ENCODE data around the gene TRPM7.

The TRPM7 gene

DNA sequence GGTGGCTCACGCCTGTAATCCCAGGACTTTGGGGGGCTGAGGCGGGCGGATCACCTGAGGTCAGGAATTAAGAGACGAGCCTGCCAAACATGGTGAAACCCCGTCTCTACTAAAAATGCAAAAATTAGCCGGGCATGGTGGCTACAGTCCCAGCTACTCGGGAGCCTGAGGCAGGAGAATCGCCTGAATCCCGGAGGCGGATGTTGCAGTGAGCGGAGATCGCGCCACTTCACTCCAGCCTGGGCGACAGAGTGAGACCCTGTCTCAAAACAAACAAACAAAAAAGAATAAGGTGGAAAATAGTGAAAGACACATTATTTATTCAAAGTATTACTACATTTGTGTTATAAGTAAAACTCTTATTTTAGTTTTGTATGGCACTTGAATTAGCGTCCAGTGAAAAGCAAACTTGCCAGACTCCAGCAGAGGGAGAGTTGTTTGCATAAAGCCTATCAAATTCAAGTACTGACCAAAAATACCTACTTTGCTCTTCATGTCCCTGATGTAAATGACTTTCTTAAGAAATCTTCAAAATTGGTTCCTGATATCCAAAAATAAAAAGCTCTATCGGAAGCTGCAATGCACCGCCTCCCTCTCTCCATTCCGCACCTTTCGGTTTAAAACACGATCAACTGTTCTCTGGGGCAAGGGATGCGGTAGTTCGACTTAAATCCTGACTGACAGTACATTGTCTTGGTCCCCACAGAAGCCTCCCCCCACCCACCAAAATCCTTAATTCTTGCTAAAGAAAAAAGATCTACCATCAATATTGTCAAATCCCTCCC, 1.2 kb downstream of the TRPM7 start:
- no peaks in the 10 kb centered on the region for H3K27me3 Mint-ChIP-seq
- DNase-seq = no peak
- H3K9me3 Mint-ChIP-seq = no peaks in the 10 kb centered on the region
- H3K4me3 Mint-ChIP-seq = peak overlapping the region; percentile 99
- H3K36me3 Mint-ChIP-seq = peaks cover 23% of the 10 kb centered on the region
- peak overlapping the region; percentile 99 for H3K27ac Mint-ChIP-seq
- H3K4me1 Mint-ChIP-seq = peaks cover 63% of the 10 kb centered on the region
- CTCF ChIA-PET = no interaction called here

DNA sequence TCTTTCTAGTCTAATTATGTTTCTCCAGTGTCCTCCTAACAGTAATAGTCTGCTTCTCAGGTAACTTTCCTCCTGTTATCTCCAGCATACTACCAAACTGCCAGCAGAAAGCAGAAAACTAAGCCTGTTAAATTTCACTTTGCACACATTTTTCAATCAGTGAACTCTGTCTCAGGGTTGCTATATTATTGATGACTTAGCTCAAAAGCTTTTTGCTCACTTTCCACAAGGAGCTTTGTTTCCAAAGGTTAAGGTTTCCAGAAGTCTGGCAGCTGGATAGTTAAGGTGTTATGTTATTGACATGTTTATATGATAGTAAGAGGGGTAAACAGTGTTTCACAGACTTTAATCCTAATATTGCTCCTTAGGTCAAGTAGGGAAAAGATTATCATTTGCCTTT, 5.1 kb downstream of the TRPM7 start:
- no peak overlapping the region for H3K4me3 Mint-ChIP-seq
- peaks cover 52% of the 10 kb centered on the region for H3K4me1 Mint-ChIP-seq
- no peak for DNase-seq
- H3K36me3 Mint-ChIP-seq = peaks cover 23% of the 10 kb centered on the region
- H3K9me3 Mint-ChIP-seq = no peaks in the 10 kb centered on the region
- no peak overlapping the region for H3K27ac Mint-ChIP-seq
- CTCF ChIA-PET = no interaction called here
- no peaks in the 10 kb centered on the region for H3K27me3 Mint-ChIP-seq

DNA sequence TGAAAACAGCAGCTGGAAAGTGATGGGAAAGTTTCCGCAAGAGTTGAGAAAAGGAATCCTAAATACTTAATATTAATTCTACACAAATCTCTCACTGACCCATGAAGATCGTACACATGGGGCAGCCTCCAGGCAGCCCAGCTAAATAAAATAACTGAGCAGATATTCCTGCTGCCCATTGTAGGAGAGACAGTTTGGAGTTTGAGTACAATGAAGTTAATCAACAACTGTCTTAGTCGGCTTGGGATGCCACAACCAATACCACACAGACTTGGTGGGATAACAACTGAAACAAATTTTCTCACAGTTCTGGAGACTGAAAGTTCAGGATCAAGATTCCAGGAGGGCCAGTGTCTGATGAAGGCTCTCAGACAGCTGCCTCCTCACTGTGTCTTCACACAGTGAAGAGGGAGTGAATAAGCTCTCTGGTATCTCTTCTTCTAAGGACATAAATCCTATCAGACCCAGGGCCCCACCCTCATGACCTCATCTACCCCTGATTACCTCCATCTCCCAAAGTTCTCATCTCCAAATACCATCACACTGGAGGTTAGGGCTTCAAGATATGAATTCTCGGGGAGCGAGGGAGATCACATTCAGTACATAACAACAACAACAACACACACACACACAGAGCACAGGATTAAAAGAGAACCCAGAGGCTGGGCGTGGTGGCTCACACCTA, 9.7 kb downstream of the TRPM7 start:
- Mint-ChIP-seq H3K9me3 (no peaks in the 10 kb centered on the region), H3K27ac (no peak overlapping the region), H3K4me3 (no peak overlapping the region), H3K36me3 (peaks cover 9% of the 10 kb centered on the region), H3K27me3 (no peaks in the 10 kb centered on the region), H3K4me1 (peaks cover 19% of the 10 kb centered on the region)
- DNase-seq = no peak
- CTCF ChIA-PET = interaction anchor here (1.5 to 2.6 kb wide), 4 partner anchors 14 to 208 kb away, joined by 3 to 9 read pairs (median 6); no protein-coding TSS in a partner anchor

DNA sequence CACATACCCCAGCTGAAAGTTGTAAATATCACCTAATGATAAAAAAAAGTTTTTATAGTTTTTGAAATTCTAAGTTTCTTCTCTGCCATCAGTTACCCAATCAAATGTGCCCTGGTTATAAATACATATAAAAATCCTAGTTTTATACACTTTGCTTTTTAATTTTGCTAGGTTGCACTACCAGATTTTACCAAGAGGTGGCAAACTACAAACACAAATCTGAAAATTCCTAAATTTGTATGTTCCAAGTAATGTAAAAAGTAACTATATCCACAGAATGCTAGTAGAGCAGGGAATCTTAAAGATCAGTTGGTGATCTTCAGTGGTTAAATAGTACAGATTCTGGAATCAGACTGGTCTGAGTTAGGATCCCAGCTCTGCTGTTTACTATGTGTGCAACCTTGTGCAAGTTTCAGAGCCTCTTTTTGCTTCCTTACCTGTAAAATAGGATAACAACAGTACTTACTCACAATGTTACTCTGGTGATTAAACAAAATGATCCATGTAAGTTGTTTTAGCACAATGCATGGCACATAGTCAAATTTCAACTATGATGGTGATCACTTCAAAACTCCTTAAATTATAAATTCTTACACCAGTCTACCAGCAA, 11.0 kb downstream of the TRPM7 start:
- Mint-ChIP-seq H3K27me3 (no peaks in the 10 kb centered on the region), H3K36me3 (peaks cover 3% of the 10 kb centered on the region), H3K4me1 (peaks cover 12% of the 10 kb centered on the region), H3K9me3 (no peaks in the 10 kb centered on the region), H3K4me3 (no peak overlapping the region), H3K27ac (no peak overlapping the region)
- no peak for DNase-seq
- CTCF ChIA-PET = interaction anchor here (0.9 to 2.6 kb wide), 11 partner anchors 16 to 234 kb away, joined by 3 to 9 read pairs (median 5); no protein-coding TSS in a partner anchor

DNA sequence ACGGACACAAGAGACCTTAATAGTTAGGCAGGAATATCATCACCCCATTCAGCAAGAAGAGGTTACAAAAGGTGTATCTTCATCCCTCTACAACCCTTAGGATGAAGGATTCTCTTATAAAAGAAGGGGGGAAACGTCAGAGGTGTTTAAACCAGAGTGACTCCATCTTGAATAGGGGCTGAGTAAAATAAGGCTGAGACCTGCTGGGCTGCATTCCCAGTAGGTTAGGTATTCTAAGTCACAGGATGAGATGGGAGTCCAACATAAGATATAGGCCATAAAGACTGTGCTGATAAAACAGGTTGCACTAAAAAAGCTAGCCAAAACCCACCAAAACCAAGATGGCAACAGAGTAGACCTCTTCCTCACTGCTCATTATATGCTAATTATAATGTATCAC, 16.5 kb downstream of the TRPM7 start:
- Mint-ChIP-seq H3K27me3 (no peaks in the 10 kb centered on the region), H3K4me3 (no peak overlapping the region), H3K9me3 (no peaks in the 10 kb centered on the region), H3K36me3 (peaks cover 9% of the 10 kb centered on the region), H3K27ac (no peak overlapping the region), H3K4me1 (no peaks in the 10 kb centered on the region)
- no peak for DNase-seq
- CTCF ChIA-PET = interaction anchor here (0.5 kb wide), 1 partner anchor 28 kb away, joined by 3 read pairs; no protein-coding TSS in a partner anchor

DNA sequence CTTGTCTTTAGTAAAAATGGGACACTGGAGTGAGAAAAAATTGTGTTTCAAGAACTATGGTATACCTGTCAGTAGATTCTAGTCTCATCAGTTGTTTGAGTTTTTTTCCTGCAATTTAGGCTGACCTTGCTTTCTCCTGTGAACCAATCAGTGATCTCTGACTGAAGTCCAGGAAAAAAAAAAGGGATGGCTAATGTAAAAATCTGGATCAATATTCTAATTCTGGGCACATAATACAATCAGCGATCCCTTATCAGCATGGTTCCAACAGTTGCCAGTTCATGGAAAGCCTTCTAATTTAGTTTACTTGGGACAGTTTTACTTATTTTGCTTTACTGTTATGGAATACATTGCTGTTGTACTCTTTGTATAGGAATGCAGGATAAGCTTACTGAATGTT, 17.0 kb downstream of the TRPM7 start:
- no peak for DNase-seq
- Mint-ChIP-seq H3K27ac (no peak overlapping the region), H3K27me3 (no peaks in the 10 kb centered on the region), H3K36me3 (peaks cover 9% of the 10 kb centered on the region), H3K4me3 (no peak overlapping the region), H3K4me1 (no peaks in the 10 kb centered on the region), H3K9me3 (no peaks in the 10 kb centered on the region)
- CTCF ChIA-PET = no interaction called here

DNA sequence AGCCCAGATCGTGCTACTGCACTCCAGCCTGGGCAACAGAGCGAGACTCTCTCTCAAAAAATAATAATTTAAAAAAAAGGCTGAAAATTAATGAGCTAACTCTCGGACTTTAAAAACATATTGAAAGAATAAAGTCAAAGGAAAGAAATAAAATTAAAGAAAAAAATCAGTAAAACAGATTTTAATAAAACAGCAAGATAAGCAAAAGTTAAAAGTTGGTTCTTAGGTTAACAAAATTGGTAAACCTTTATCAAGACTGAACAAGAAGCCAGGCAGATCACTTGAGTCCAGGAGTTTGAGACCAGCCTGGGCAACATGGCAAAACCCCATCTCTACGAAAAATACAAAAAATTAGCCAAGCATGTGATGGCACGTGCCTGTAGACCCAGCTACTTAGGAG, 20.7 kb downstream of the TRPM7 start:
- no peaks in the 10 kb centered on the region for H3K4me1 Mint-ChIP-seq
- no peak overlapping the region for H3K27ac Mint-ChIP-seq
- no peak overlapping the region for H3K4me3 Mint-ChIP-seq
- H3K9me3 Mint-ChIP-seq = no peaks in the 10 kb centered on the region
- DNase-seq = no peak
- H3K36me3 Mint-ChIP-seq = peaks cover 18% of the 10 kb centered on the region
- CTCF ChIA-PET = no interaction called here
- no peaks in the 10 kb centered on the region for H3K27me3 Mint-ChIP-seq

DNA sequence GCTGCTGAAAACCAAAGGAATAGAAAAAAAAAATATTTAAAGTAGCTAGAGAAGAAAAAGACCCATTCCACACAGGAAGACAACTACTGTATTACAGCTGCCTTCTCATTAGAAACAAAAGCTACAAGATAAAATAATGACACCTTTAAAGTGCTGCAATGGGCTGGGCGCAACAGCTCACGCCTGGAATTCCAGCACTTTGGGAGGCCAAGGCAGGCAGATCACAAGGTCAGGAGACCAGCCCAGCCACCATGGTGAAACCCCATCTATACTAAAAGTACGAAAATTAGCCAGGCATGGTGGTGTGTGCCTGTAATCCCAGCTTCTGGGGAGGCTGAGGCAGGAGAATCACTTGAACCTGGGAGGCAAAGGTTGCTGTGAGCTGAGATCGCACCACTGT, 31.0 kb downstream of the TRPM7 start:
- peaks cover 48% of the 10 kb centered on the region for H3K36me3 Mint-ChIP-seq
- no peak overlapping the region for H3K4me3 Mint-ChIP-seq
- CTCF ChIA-PET = interaction anchor here (0.7 to 1.0 kb wide), 2 partner anchors 20 to 948 kb away, joined by 3 read pairs; no protein-coding TSS in a partner anchor
- no peak for DNase-seq
- no peaks in the 10 kb centered on the region for H3K27me3 Mint-ChIP-seq
- peaks cover 4% of the 10 kb centered on the region for H3K4me1 Mint-ChIP-seq
- no peaks in the 10 kb centered on the region for H3K9me3 Mint-ChIP-seq
- no peak overlapping the region for H3K27ac Mint-ChIP-seq

DNA sequence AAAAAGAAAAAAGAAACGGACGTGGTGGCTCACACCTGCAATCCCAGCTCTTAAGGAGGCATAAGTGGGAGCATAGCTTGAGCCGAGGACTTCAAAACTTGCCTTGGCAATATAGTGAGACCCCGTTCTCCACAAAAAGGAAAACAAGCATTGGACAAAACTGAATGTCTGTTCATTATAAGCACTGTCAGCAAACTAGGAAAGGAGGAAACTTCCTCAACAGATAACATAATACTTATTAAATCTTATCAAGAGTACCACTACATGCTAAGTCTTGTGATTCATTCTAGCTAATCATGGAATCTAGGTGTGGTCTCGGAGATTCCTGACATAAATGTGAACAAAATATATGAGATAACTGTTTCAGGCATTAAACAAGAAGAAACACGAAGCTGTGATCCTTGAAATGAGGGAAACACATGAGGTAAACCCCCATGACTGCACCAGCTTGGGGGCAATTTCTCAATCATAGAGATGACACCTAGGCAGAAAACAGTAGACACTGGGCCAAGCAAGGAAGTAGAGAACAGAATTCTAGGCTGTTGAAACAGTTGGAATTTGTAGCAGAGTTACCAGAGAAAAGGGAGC, 33.3 kb downstream of the TRPM7 start:
- CTCF ChIA-PET = interaction anchor here (1.1 to 1.2 kb wide), 2 partner anchors 16 to 31 kb away, joined by 3 to 4 read pairs; no protein-coding TSS in a partner anchor
- H3K4me1 Mint-ChIP-seq = peaks cover 4% of the 10 kb centered on the region
- DNase-seq = no peak
- no peaks in the 10 kb centered on the region for H3K9me3 Mint-ChIP-seq
- no peak overlapping the region for H3K27ac Mint-ChIP-seq
- H3K36me3 Mint-ChIP-seq = peaks cover 48% of the 10 kb centered on the region
- no peak overlapping the region for H3K4me3 Mint-ChIP-seq
- no peaks in the 10 kb centered on the region for H3K27me3 Mint-ChIP-seq

DNA sequence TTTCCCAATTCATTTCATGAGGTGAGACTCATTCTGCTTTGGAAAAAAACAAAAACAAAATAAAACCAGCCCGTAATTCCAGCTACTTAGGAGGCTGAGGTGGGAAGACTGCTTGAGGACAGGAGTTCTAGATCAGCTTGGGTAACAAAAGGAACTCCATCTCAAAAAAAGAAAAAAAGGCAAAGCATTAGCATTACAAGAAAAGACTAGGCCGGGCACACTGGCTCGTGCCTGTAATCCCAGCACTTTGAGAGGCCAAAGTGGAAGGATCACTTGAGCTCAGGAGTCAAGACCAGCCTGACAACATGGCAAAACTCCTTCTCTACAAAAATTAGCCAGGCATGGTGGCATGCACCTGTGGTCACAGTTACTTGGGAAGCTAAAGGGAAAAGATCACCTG, 33.9 kb downstream of the TRPM7 start:
- H3K27ac Mint-ChIP-seq = no peak overlapping the region
- H3K9me3 Mint-ChIP-seq = no peaks in the 10 kb centered on the region
- peaks cover 45% of the 10 kb centered on the region for H3K36me3 Mint-ChIP-seq
- CTCF ChIA-PET = interaction anchor here (1.1 kb wide), 1 partner anchor 30 kb away, joined by 3 read pairs; no protein-coding TSS in a partner anchor
- H3K27me3 Mint-ChIP-seq = no peaks in the 10 kb centered on the region
- H3K4me3 Mint-ChIP-seq = no peak overlapping the region
- H3K4me1 Mint-ChIP-seq = peaks cover 4% of the 10 kb centered on the region
- no peak for DNase-seq

DNA sequence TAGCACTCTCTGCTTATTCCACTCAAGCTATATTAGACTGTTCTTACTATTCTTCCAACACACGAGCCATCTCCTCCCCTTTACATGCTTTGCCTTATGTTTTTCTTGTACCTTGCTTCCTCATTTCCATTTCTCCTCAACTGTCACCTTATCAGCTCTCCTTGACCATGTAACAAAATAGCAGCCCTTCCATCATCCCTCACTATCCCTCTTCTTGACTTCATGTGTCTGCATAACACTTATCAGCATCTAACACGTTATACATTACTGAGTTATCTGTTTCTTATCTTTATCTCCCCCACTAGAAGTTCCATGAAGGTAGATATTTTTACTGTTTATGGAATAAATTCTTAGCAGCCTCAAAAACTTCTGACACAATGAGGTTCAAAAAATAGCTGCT, 45.3 kb downstream of the TRPM7 start:
- CTCF ChIA-PET = no interaction called here
- peaks cover 42% of the 10 kb centered on the region for H3K36me3 Mint-ChIP-seq
- H3K9me3 Mint-ChIP-seq = no peaks in the 10 kb centered on the region
- no peak overlapping the region for H3K27ac Mint-ChIP-seq
- DNase-seq = no peak
- H3K4me1 Mint-ChIP-seq = no peaks in the 10 kb centered on the region
- no peaks in the 10 kb centered on the region for H3K27me3 Mint-ChIP-seq
- no peak overlapping the region for H3K4me3 Mint-ChIP-seq

DNA sequence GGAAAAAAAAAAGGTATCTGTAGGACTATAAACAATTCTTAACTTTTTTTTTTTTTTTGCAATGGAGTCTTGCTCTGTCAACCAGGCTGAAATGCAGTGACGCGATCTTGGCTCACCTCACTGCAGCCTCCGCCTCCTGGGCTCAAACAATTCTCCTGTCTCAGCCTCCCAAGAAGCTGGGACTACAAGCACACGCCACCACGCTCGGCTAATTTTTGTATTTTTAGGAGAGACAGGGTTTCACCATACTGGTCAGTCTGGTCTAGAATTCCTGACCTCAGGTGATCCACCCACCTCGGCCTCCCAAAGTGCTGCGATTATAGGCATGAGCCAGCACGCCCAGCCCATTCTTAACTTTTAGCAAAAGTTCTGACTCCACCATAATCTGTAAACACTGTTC, 50.5 kb downstream of the TRPM7 start:
- H3K27me3 Mint-ChIP-seq = no peaks in the 10 kb centered on the region
- H3K4me1 Mint-ChIP-seq = no peaks in the 10 kb centered on the region
- H3K27ac Mint-ChIP-seq = no peak overlapping the region
- peaks cover 35% of the 10 kb centered on the region for H3K36me3 Mint-ChIP-seq
- no peak overlapping the region for H3K4me3 Mint-ChIP-seq
- no peak for DNase-seq
- CTCF ChIA-PET = no interaction called here
- H3K9me3 Mint-ChIP-seq = no peaks in the 10 kb centered on the region

DNA sequence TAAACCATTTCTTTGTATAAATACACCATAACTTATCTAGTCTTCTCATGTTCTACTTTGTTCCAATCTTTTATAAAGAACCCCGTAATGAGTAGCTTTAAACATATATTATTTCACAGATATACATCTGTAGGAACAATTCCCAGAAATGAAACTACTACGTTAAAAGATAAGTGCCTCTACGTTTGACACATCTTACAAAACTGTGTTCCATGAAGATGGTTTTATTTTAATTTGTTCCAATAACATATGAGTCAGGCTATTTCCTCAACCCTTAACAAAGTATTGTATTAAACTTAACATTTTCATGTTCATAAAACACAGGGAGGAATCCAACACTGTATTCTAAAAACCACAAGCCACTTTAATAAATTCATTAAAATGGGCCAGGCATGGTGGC, 52.9 kb downstream of the TRPM7 start:
- Mint-ChIP-seq H3K4me3 (no peak overlapping the region), H3K27ac (no peak overlapping the region), H3K4me1 (no peaks in the 10 kb centered on the region), H3K36me3 (peaks cover 29% of the 10 kb centered on the region), H3K27me3 (no peaks in the 10 kb centered on the region), H3K9me3 (no peaks in the 10 kb centered on the region)
- no peak for DNase-seq
- CTCF ChIA-PET = no interaction called here

DNA sequence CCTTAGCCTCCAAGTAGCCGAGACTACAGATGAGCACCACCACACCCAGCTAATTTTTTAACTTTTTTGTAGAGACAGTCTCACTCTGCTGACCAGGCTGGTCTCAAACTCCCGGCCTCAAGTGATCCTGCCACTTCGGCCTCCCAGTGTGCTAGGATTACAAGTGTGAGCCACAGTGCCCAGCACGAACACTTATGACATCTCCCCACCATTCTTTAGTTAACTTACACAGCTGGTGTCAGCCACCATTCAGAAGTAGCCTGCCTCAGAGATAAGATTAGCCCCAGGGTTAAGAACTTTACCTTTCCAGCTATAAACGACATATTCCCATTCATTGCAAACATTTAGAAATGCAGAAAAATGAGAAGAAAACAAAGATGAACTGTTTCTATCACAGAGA, 58.2 kb downstream of the TRPM7 start:
- Mint-ChIP-seq H3K9me3 (no peaks in the 10 kb centered on the region), H3K36me3 (peaks cover 32% of the 10 kb centered on the region), H3K27me3 (no peaks in the 10 kb centered on the region), H3K27ac (no peak overlapping the region), H3K4me1 (no peaks in the 10 kb centered on the region), H3K4me3 (no peak overlapping the region)
- CTCF ChIA-PET = interaction anchor here (1.6 kb wide), 1 partner anchor 16 kb away, joined by 3 read pairs; no protein-coding TSS in a partner anchor
- DNase-seq = no peak
